WTC11 (cell line): ENCODE results near the gene BAIAP3. TPM values are rescaled to one million over a fixed set of nuclear protein-coding genes. Genes with fewer than 3 reads are reported as not detected.

Experiments used
- GRHL2 ChIP-seq: fragments of 250-450 bp; sonication (Bioruptor Pico); IDR thresholded peaks from 2 replicates; pipeline ENCODE4 v1.8.0; 2022; ENCODE audit warnings: mild to moderate bottlenecking, moderate library complexity; ENCODE audit not compliant: insufficient replicate concordance, severe bottlenecking
- HMGA2 ChIP-seq: fragments of 250-450 bp; sonication (Bioruptor Pico); IDR thresholded peaks from 2 replicates; pipeline ENCODE4 v1.4.0; 2021; ENCODE audit warnings: mild to moderate bottlenecking, moderate library complexity
- JUN ChIP-seq: sonication (generic); formaldehyde crosslinking; IDR thresholded peaks from 2 replicates; pipeline ENCODE4 v1.8.0; 2023; ENCODE audit warnings: mild to moderate bottlenecking, missing genetic modification reagents
- TCF7 ChIP-seq: sonication (generic); formaldehyde crosslinking; IDR thresholded peaks from 2 replicates; pipeline ENCODE4 v1.8.0; 2022; ENCODE audit warnings: mild to moderate bottlenecking, low read depth, missing genetic modification reagents, moderate library complexity
- TEAD4 ChIP-seq: sonication (generic); formaldehyde crosslinking; IDR thresholded peaks from 2 replicates; pipeline ENCODE4 v1.8.0; 2022; ENCODE audit warnings: mild to moderate bottlenecking, missing genetic modification reagents
- ZNF121 ChIP-seq: sonication (generic); formaldehyde crosslinking; IDR thresholded peaks from 2 replicates; pipeline ENCODE4 v1.8.0; 2023; ENCODE audit warnings: missing genetic modification reagents
- total RNA-seq: library from RNA; stranded (reverse); gene quantifications from 3 replicates; pipeline ENCODE4 v1.2.3, GENCODE V29; 2021
- TF ChIP-seq, protein P1 (sequence below): sonication (generic); formaldehyde crosslinking; IDR thresholded peaks from 2 replicates; pipeline ENCODE4 v1.8.0; 2022; ENCODE audit warnings: missing genetic modification reagents
- TF ChIP-seq, protein P2 (sequence below): fragments of 250-450 bp; sonication (Bioruptor Pico); IDR thresholded peaks from 2 replicates; pipeline ENCODE4 v1.8.0; 2021; ENCODE audit warnings: mild to moderate bottlenecking
- TF ChIP-seq, protein P3 (sequence below): fragments of 250-450 bp; sonication (Bioruptor Pico); IDR thresholded peaks from 2 replicates; pipeline ENCODE4 v1.9.0; 2021; ENCODE audit warnings: mild to moderate bottlenecking, borderline replicate concordance
- TF ChIP-seq, protein P4 (sequence below): sonication (generic); formaldehyde crosslinking; IDR thresholded peaks from 2 replicates; pipeline ENCODE4 v1.8.1; 2023; ENCODE audit warnings: mild to moderate bottlenecking, missing genetic modification reagents
- TF ChIP-seq, protein P5 (sequence below): fragments of 200-600 bp; IDR thresholded peaks from 2 replicates; pipeline ENCODE4 v1.8.0; 2022; ENCODE audit warnings: antibody characterized with exemption
- TF ChIP-seq, protein P6 (sequence below): sonication (generic); formaldehyde crosslinking; IDR thresholded peaks from 2 replicates; pipeline ENCODE4 v1.8.1; 2023; ENCODE audit warnings: mild to moderate bottlenecking, moderate library complexity, missing genetic modification reagents
- TF ChIP-seq, protein P7 (sequence below): sonication (generic); formaldehyde crosslinking; IDR thresholded peaks from 2 replicates; pipeline ENCODE4 v1.8.1; 2023; ENCODE audit warnings: mild to moderate bottlenecking, missing genetic modification reagents, moderate library complexity
- TF ChIP-seq, protein P8 (sequence below): sonication (generic); formaldehyde crosslinking; IDR thresholded peaks from 2 replicates; pipeline ENCODE4 v1.8.1; 2022; ENCODE audit warnings: low read depth, mild to moderate bottlenecking, moderate library complexity, missing genetic modification reagents, borderline replicate concordance

BAIAP3 gene
- total RNA-seq, 1 experiment from 2014 or later = 18.8 TPM

DNA sequence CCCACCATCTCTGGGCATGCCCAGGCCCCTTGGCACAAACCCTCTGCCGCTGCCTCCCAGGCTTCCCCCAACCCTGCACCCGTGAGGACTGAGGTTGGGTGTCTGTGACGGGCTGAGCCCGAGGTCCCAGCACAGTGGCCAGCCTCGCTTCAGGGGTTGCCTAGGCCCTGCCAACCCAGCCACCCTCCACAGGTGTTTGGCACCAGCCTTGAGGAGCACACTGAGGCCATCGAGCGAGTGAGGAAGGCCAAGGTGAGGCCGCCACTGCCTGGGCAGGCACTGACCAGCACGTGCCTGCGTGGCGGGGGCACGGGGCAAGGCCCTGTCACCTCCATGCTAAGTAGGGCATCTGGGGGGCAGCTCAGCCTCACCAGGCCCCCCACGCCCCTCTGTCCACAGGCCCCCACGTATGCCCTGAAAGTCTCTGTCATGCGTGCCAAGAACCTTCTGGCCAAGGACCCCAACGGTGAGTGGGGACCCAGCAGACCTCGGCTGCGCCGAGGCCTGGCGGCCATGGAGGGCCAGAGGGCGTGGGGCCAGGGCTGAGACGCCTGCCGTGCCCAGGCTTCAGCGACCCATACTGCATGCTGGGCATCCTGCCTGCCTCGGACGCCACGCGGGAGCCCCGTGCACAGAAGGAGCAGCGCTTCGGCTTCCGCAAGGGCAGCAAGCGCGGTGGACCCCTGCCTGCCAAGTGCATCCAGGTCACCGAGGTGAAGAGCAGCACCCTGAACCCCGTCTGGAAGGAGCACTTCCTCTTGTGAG, 7.5 kb downstream of the BAIAP3 start (continued):
- TF ChIP-seq, protein P1, sequence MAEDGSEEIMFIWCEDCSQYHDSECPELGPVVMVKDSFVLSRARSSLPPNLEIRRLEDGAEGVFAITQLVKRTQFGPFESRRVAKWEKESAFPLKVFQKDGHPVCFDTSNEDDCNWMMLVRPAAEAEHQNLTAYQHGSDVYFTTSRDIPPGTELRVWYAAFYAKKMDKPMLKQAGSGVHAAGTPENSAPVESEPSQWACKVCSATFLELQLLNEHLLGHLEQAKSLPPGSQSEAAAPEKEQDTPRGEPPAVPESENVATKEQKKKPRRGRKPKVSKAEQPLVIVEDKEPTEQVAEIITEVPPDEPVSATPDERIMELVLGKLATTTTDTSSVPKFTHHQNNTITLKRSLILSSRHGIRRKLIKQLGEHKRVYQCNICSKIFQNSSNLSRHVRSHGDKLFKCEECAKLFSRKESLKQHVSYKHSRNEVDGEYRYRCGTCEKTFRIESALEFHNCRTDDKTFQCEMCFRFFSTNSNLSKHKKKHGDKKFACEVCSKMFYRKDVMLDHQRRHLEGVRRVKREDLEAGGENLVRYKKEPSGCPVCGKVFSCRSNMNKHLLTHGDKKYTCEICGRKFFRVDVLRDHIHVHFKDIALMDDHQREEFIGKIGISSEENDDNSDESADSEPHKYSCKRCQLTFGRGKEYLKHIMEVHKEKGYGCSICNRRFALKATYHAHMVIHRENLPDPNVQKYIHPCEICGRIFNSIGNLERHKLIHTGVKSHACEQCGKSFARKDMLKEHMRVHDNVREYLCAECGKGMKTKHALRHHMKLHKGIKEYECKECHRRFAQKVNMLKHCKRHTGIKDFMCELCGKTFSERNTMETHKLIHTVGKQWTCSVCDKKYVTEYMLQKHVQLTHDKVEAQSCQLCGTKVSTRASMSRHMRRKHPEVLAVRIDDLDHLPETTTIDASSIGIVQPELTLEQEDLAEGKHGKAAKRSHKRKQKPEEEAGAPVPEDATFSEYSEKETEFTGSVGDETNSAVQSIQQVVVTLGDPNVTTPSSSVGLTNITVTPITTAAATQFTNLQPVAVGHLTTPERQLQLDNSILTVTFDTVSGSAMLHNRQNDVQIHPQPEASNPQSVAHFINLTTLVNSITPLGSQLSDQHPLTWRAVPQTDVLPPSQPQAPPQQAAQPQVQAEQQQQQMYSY (CRISPR knock-in tag) = no peak
- TF ChIP-seq, protein P2, sequence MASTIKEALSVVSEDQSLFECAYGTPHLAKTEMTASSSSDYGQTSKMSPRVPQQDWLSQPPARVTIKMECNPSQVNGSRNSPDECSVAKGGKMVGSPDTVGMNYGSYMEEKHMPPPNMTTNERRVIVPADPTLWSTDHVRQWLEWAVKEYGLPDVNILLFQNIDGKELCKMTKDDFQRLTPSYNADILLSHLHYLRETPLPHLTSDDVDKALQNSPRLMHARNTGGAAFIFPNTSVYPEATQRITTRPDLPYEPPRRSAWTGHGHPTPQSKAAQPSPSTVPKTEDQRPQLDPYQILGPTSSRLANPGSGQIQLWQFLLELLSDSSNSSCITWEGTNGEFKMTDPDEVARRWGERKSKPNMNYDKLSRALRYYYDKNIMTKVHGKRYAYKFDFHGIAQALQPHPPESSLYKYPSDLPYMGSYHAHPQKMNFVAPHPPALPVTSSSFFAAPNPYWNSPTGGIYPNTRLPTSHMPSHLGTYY = no peak
- TF ChIP-seq, protein P3, sequence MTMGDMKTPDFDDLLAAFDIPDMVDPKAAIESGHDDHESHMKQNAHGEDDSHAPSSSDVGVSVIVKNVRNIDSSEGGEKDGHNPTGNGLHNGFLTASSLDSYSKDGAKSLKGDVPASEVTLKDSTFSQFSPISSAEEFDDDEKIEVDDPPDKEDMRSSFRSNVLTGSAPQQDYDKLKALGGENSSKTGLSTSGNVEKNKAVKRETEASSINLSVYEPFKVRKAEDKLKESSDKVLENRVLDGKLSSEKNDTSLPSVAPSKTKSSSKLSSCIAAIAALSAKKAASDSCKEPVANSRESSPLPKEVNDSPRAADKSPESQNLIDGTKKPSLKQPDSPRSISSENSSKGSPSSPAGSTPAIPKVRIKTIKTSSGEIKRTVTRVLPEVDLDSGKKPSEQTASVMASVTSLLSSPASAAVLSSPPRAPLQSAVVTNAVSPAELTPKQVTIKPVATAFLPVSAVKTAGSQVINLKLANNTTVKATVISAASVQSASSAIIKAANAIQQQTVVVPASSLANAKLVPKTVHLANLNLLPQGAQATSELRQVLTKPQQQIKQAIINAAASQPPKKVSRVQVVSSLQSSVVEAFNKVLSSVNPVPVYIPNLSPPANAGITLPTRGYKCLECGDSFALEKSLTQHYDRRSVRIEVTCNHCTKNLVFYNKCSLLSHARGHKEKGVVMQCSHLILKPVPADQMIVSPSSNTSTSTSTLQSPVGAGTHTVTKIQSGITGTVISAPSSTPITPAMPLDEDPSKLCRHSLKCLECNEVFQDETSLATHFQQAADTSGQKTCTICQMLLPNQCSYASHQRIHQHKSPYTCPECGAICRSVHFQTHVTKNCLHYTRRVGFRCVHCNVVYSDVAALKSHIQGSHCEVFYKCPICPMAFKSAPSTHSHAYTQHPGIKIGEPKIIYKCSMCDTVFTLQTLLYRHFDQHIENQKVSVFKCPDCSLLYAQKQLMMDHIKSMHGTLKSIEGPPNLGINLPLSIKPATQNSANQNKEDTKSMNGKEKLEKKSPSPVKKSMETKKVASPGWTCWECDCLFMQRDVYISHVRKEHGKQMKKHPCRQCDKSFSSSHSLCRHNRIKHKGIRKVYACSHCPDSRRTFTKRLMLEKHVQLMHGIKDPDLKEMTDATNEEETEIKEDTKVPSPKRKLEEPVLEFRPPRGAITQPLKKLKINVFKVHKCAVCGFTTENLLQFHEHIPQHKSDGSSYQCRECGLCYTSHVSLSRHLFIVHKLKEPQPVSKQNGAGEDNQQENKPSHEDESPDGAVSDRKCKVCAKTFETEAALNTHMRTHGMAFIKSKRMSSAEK (CRISPR knock-in tag) = no peak
- TF ChIP-seq ZNF121 (CRISPR knock-in tag) (no peak), TCF7 (CRISPR knock-in tag) (no peak), HMGA2 (CRISPR knock-in tag) (no peak), JUN (CRISPR knock-in tag) (no peak), GRHL2 (CRISPR knock-in tag) (no peak), TEAD4 (no peak)
- TF ChIP-seq, protein P4, sequence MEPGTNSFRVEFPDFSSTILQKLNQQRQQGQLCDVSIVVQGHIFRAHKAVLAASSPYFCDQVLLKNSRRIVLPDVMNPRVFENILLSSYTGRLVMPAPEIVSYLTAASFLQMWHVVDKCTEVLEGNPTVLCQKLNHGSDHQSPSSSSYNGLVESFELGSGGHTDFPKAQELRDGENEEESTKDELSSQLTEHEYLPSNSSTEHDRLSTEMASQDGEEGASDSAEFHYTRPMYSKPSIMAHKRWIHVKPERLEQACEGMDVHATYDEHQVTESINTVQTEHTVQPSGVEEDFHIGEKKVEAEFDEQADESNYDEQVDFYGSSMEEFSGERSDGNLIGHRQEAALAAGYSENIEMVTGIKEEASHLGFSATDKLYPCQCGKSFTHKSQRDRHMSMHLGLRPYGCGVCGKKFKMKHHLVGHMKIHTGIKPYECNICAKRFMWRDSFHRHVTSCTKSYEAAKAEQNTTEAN (CRISPR knock-in tag) = no peak
- TF ChIP-seq, protein P5, sequence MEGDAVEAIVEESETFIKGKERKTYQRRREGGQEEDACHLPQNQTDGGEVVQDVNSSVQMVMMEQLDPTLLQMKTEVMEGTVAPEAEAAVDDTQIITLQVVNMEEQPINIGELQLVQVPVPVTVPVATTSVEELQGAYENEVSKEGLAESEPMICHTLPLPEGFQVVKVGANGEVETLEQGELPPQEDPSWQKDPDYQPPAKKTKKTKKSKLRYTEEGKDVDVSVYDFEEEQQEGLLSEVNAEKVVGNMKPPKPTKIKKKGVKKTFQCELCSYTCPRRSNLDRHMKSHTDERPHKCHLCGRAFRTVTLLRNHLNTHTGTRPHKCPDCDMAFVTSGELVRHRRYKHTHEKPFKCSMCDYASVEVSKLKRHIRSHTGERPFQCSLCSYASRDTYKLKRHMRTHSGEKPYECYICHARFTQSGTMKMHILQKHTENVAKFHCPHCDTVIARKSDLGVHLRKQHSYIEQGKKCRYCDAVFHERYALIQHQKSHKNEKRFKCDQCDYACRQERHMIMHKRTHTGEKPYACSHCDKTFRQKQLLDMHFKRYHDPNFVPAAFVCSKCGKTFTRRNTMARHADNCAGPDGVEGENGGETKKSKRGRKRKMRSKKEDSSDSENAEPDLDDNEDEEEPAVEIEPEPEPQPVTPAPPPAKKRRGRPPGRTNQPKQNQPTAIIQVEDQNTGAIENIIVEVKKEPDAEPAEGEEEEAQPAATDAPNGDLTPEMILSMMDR = no peak
- TF ChIP-seq, protein P6, sequence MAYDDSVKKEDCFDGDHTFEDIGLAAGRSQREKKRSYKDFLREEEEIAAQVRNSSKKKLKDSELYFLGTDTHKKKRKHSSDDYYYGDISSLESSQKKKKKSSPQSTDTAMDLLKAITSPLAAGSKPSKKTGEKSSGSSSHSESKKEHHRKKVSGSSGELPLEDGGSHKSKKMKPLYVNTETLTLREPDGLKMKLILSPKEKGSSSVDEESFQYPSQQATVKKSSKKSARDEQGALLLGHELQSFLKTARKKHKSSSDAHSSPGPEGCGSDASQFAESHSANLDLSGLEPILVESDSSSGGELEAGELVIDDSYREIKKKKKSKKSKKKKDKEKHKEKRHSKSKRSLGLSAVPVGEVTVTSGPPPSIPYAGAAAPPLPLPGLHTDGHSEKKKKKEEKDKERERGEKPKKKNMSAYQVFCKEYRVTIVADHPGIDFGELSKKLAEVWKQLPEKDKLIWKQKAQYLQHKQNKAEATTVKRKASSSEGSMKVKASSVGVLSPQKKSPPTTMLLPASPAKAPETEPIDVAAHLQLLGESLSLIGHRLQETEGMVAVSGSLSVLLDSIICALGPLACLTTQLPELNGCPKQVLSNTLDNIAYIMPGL (CRISPR knock-in tag) = no peak
- TF ChIP-seq, protein P7, sequence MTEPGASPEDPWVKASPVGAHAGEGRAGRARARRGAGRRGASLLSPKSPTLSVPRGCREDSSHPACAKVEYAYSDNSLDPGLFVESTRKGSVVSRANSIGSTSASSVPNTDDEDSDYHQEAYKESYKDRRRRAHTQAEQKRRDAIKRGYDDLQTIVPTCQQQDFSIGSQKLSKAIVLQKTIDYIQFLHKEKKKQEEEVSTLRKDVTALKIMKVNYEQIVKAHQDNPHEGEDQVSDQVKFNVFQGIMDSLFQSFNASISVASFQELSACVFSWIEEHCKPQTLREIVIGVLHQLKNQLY (CRISPR knock-in tag) = no peak
- TF ChIP-seq, protein P8, sequence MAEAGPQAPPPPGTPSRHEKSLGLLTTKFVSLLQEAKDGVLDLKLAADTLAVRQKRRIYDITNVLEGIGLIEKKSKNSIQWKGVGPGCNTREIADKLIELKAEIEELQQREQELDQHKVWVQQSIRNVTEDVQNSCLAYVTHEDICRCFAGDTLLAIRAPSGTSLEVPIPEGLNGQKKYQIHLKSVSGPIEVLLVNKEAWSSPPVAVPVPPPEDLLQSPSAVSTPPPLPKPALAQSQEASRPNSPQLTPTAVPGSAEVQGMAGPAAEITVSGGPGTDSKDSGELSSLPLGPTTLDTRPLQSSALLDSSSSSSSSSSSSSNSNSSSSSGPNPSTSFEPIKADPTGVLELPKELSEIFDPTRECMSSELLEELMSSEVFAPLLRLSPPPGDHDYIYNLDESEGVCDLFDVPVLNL = no peak
